HG02642 (cell line): ENCODE results near the gene RNGTT.
"Not testable (repeated sequence)": the region's sequence is repeated elsewhere in the genome, so short reads cannot be mapped to it uniquely, and the experiment has no call there.

ENCODE experiments used
- ATAC-seq: cut with Tn5 transposase; IDR thresholded peaks from one replicate; pipeline ENCODE4 v1.9.1; 2021; ENCODE audit warnings: mild to moderate bottlenecking; ENCODE audit not compliant: unreplicated experiment, poor library complexity

Gene RNGTT

GRCh38 chr6:88914895-88915598, 48.4 kb downstream of the RNGTT start:
- ATAC-seq: no peak

DNA sequence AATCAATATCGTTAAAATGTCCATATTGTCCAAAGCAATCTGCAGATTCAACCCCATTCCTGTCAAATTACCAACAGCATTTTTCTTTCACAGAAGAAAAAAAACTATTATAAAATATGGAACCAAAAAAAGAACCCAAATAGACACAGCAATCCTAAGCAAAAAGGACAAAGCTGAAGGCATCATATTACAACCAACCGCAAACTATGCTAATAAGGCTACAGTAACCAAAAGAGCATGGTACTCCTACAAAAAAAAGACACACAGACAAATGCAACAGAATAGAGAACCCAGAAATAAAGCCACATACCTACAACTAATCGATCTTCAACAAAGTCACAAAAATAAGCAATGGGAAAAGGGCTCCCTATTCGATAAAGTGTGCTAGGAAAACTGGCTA, 49.2 kb downstream of the RNGTT start:
- ATAC-seq: no peak

DNA sequence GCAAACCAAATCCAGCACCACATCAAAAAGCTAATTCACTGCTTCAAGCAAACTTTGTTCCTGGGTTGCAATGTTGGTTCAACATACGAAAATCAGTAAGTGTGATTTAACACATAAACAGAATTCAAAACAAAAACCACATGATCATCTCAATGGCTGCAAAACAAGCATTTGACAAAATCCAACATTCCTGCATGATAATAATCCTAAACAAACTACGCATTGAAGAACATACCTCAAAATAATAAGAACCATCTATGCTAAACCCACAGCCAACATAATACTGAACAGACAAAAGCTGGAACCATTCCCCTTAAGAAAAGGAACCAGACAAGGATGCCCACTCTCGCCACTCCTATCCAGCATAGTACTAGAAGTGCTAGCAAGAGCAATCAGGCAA, 49.9 kb downstream of the RNGTT start:
- ATAC-seq: no peak

GRCh38 chr6:88910922-88911778, 52.3 kb downstream of the RNGTT start:
- no peak for ATAC-seq

DNA sequence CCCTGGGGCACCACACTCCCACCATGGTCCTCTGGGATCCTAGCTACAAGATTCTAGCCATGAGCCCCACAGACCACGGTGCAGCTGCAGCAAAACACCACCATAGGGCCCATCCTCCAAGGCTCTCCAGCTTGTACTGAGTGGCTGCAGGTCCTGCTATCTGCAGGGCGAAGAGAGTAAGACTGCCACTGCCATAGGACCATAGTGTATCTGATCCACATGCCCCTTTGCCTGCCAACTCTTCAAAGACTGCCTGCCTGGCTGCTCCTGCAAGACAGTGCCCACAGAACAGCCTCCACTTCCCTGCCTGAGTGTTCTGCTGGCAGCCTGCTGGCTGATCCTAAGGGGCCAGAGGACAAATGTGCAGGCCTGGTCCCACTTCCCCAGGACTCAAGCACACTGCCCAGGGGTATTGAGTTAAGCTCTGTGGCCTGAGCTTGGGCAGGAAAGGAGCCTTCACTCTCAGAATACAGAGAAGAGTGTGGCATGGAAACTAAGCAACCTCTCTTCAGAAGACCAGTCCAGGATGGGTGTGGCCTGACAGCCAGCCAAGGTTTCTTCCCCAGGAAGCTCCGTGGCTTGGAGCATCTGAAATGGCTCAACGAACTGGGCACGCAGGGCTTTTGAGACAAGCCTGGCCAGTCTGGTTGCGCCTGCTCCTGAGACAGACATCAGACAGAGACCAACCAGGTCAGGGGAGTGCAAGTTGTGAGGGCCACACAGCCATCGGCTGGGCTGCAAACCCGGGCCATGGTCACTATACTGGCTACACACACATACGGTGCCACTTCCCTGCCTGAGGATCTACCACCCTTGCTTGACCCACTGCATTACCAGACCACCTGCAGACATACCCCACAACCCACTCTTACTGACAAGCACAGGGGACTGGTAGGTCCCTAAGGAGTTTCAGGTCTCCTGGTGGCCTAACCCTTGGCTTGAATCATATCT, 54.5 kb downstream of the RNGTT start:
- no peak for ATAC-seq

- not testable (repeated sequence) for ATAC-seq
Observed at GRCh38 chr6:88907148-88907547, 56.3 kb downstream of the RNGTT start.

- ATAC-seq: no peak
Observed at GRCh38 chr6:88899569-88900316, 63.7 kb downstream of the RNGTT start.

- no peak for ATAC-seq
Observed at GRCh38 chr6:88895911-88896310, 67.5 kb downstream of the RNGTT start.

DNA sequence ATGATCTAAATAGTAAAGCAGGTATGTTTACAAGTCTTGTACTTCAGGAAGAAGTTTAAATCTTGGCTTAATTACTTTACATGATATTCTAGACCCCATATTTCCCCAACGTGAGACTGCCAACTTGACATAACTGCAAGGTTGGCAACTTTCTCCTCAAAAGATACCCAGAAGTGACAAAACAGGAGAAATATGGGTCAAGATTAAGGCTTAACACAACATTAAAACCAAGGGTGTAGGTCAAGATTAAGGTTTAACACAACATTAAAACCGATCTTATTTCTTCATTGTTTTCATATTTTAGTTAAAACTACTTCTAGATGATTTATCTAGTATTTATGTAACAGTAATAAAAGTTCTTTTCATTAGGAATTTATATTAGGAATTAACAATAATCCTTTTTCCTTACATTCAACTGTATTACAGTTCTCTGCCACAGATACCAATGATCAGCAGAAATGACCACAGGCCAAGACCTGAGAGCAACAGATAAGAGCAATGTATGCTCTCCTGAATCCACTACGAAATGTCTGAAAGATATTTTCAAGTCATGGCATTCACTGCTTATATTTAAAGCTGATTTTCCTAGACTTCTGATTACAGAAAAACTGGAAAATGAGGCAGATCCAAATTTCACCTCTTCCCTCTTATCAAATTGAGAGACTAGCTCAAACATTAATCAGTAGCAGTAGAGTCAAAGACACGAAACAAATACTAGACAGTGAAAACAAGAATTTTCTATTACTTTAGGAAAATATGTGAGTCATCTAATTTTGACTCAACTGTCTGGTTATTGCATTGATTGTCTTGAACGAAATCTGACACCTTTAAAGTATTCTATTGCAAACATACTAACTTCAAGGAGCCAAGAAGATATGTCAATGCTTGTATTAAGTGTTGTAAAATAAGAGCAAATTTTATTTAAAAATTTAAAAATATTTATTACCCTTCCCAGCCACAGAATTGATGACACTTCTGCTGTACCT, 72.3 kb downstream of the RNGTT start:
- ATAC-seq: no peak

- no peak for ATAC-seq
Observed at GRCh38 chr6:88890394-88890793, 73.0 kb downstream of the RNGTT start.

GRCh38 chr6:88884361-88884760, 79.1 kb downstream of the RNGTT start:
- no peak for ATAC-seq

- ATAC-seq: no peak
Observed at GRCh38 chr6:88882536-88882935, 80.9 kb downstream of the RNGTT start.

- no peak for ATAC-seq
Observed at GRCh38 chr6:88881451-88881850, 82.0 kb downstream of the RNGTT start.

- no peak for ATAC-seq
Observed at GRCh38 chr6:88880021-88880420, 83.4 kb downstream of the RNGTT start.

GRCh38 chr6:88877893-88878292, 85.5 kb downstream of the RNGTT start:
- no peak for ATAC-seq

DNA sequence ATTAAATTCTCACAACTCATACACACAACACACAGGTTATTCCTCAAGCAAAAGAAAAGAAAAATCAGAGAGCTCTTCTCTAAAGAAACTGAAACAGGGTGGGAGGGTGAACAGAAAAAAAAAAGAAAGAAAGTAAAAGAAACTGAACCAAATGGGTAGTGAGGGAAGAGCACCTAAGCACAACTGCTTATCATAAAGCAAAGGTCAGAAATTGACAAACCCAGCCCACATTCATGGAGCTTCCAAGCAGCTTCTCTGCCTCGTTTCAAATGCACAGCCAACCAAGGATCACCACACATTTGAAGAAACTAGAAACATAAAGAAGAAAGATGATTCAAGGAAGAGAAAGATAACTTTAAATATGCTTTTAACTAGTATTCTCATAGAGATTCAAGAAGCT, 90.5 kb downstream of the RNGTT start:
- ATAC-seq: no peak

- ATAC-seq: no peak
Observed at GRCh38 chr6:88871498-88871897, 91.9 kb downstream of the RNGTT start.

- no peak for ATAC-seq
Observed at GRCh38 chr6:88870717-88871330, 92.6 kb downstream of the RNGTT start.
